HepG2 (cell line): ENCODE measurements around the gene SDC3. TPM values are rescaled to one million over a fixed set of nuclear protein-coding genes. Genes with fewer than 3 reads are reported as not detected.

Experiments used
- BRD4 ChIP-seq: sonication (generic); formaldehyde crosslinking; IDR thresholded peaks from 2 replicates; pipeline ENCODE4 v1.4.0; 2020; ENCODE audit warnings: missing genetic modification reagents
- CC2D1A ChIP-seq: sonication (generic); formaldehyde crosslinking; IDR thresholded peaks from 2 replicates; pipeline ENCODE4 v1.8.1; 2023; ENCODE audit warnings: mild to moderate bottlenecking, missing genetic modification reagents
- CCDC6 ChIP-seq: sonication (generic); formaldehyde crosslinking; IDR thresholded peaks from 2 replicates; pipeline ENCODE4 v1.8.1; 2022; ENCODE audit warnings: mild to moderate bottlenecking, missing genetic modification reagents, moderate library complexity
- GLI4 ChIP-seq: sonication (generic); formaldehyde crosslinking; IDR thresholded peaks from 2 replicates; pipeline ENCODE4 v1.5.1; 2020; ENCODE audit warnings: missing genetic modification reagents, mild to moderate bottlenecking, moderate library complexity, borderline replicate concordance
- HOXA3 ChIP-seq: sonication (generic); formaldehyde crosslinking; IDR thresholded peaks from 2 replicates; pipeline ENCODE4 v1.5.0; 2020; ENCODE audit warnings: missing genetic modification reagents
- IKZF1 ChIP-seq: fragments of 450-650 bp; IDR thresholded peaks from 2 replicates; pipeline ENCODE4 v1.7.1; 2016
- KLF9 ChIP-seq: IDR thresholded peaks from 2 replicates; pipeline ENCODE4 v1.6.1; 2016; ENCODE audit warnings: low read depth
- MATR3 ChIP-seq: sonication (generic); formaldehyde crosslinking; IDR thresholded peaks from 2 replicates; pipeline ENCODE4 v1.4.0; 2020; ENCODE audit warnings: missing genetic modification reagents
- POLR2G ChIP-seq: fragments of 200-400 bp; formaldehyde crosslinking; IDR thresholded peaks from 2 replicates; pipeline ENCODE4 v1.6.1; 2018; ENCODE audit warnings: mild to moderate bottlenecking, low read depth, low read length, moderate library complexity
- RCOR2 ChIP-seq: IDR thresholded peaks from 2 replicates; pipeline ENCODE4 v1.6.1; 2016; ENCODE audit warnings: missing biosample characterization, missing genetic modification reagents
- TAF1 ChIP-seq: sonication (generic); formaldehyde crosslinking; IDR thresholded peaks from 2 replicates; pipeline ENCODE4 v1.4.0; 2020; ENCODE audit warnings: missing genetic modification reagents
- ZMYM2 ChIP-seq: sonication (generic); formaldehyde crosslinking; IDR thresholded peaks from 2 replicates; pipeline ENCODE4 v1.8.0; 2022; ENCODE audit warnings: mild to moderate bottlenecking, missing genetic modification reagents
- ZNF225 ChIP-seq: sonication (generic); formaldehyde crosslinking; IDR thresholded peaks from 2 replicates; pipeline ENCODE4 v1.4.0; 2020; ENCODE audit warnings: mild to moderate bottlenecking, missing genetic modification reagents
- ZNF264 ChIP-seq: sonication (generic); formaldehyde crosslinking; IDR thresholded peaks from 2 replicates; pipeline ENCODE4 v1.4.0; 2020; ENCODE audit warnings: missing genetic modification reagents
- ZNF460 ChIP-seq: sonication (generic); formaldehyde crosslinking; IDR thresholded peaks from 2 replicates; pipeline ENCODE4 v1.5.1; 2020; ENCODE audit warnings: missing genetic modification reagents, mild to moderate bottlenecking, borderline replicate concordance
- ZNF766 ChIP-seq: sonication (generic); formaldehyde crosslinking; IDR thresholded peaks from 2 replicates; pipeline ENCODE4 v1.5.0; 2020; ENCODE audit warnings: missing genetic modification reagents, borderline replicate concordance
- polyA plus RNA-seq, 8 experiments: library from polyadenylated mRNA; depleted of rRNA in 3 of 8; stranded (reverse) in 7 of 8; unstranded in 1 of 8; fragments of >200 nt; fragmentation: Illumina TruSeq in 4 of 8; extraction: Trizol in 4 of 8; gene quantifications; 2 replicates each; pipeline versions ENCODE4 v1.2.1 to v1.2.3, GENCODE V29; 2011 to 2016; ENCODE audit warnings: low read depth in 4 of 8, missing spikeins in 1 of 8, mixed read lengths in 1 of 8; ENCODE audit not compliant: insufficient read depth in 1 of 8
- total RNA-seq, 5 experiments: library from RNA; depleted of rRNA; stranded (reverse); fragments of >200 nt; fragmentation: Illumina TruSeq; extraction: Trizol; gene quantifications; 2 replicates each; pipeline ENCODE4 v1.2.3, GENCODE V29; 2016; ENCODE audit warnings: low read depth in 1 of 5
- TF ChIP-seq, protein P1 (sequence below): sonication (generic); formaldehyde crosslinking; IDR thresholded peaks from 2 replicates; pipeline ENCODE4 v1.4.0; 2020; ENCODE audit warnings: missing genetic modification reagents, borderline replicate concordance
- TF ChIP-seq, protein P2 (sequence below): sonication (generic); formaldehyde crosslinking; IDR thresholded peaks from 2 replicates; pipeline ENCODE4 v1.8.0; 2022; ENCODE audit warnings: missing genetic modification reagents, mild to moderate bottlenecking, moderate library complexity, borderline replicate concordance
- TF ChIP-seq, protein P3 (sequence below): IDR thresholded peaks from 2 replicates; pipeline ENCODE4 v1.6.1; 2016; ENCODE audit warnings: mild to moderate bottlenecking
- TF ChIP-seq, protein P4 (sequence below): conservative IDR thresholded peaks from 2 replicates; pipeline ENCODE4 v1.6.1; 2018; ENCODE audit warnings: missing genetic modification reagents
- TF ChIP-seq, protein P5 (sequence below): sonication (generic); formaldehyde crosslinking; IDR thresholded peaks from 2 replicates; pipeline ENCODE4 v1.4.0; 2020; ENCODE audit warnings: missing genetic modification reagents

Gene SDC3
- total and polyA plus RNA-seq, 2 of the 13 experiments (the other 11 are each of a cell fraction or from before 2014, with no cell fraction given): 0.49 to 0.84 TPM

DNA sequence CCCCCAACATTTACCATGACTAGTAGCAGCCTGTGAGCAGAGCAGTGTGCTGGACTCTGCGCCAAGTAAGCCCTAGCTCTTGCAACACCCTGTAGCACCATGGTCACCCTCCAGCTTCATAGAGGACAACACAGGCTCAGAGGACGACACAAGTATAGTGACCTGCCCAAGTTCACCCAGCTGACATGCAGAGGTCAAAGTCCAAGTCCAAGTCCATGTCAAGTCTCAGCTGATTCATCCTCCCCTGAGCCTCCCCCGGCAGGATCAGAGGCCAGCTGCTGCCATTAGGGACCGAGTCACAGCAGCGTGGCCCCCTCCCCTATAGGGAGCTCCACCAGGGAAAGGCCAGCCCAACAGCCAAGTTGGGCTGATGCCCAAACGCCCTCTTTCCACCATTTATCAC lies 15.9 kb downstream of the SDC3 start (continued):
- TF ChIP-seq, protein P1, sequence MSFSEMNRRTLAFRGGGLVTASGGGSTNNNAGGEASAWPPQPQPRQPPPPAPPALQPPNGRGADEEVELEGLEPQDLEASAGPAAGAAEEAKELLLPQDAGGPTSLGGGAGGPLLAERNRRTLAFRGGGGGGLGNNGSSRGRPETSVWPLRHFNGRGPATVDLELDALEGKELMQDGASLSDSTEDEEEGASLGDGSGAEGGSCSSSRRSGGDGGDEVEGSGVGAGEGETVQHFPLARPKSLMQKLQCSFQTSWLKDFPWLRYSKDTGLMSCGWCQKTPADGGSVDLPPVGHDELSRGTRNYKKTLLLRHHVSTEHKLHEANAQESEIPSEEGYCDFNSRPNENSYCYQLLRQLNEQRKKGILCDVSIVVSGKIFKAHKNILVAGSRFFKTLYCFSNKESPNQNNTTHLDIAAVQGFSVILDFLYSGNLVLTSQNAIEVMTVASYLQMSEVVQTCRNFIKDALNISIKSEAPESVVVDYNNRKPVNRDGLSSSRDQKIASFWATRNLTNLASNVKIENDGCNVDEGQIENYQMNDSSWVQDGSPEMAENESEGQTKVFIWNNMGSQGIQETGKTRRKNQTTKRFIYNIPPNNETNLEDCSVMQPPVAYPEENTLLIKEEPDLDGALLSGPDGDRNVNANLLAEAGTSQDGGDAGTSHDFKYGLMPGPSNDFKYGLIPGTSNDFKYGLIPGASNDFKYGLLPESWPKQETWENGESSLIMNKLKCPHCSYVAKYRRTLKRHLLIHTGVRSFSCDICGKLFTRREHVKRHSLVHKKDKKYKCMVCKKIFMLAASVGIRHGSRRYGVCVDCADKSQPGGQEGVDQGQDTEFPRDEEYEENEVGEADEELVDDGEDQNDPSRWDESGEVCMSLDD (CRISPR knock-in tag): no peak
- TF ChIP-seq BRD4 (CRISPR knock-in tag) (no peak), MATR3 (CRISPR knock-in tag) (no peak), CC2D1A (CRISPR knock-in tag) (no peak), ZNF225 (no peak), RCOR2 (CRISPR knock-in tag) (0 out of 2 replicates have a peak, but pooled peaks have one; percentile 36), ZNF766 (no peak), IKZF1 (no peak), POLR2G (no peak), GLI4 (CRISPR knock-in tag) (no peak), ZMYM2 (CRISPR knock-in tag) (no peak), ZNF264 (CRISPR knock-in tag) (no peak), HOXA3 (CRISPR knock-in tag) (peak; percentile 59), KLF9 (CRISPR knock-in tag) (no peak), ZNF460 (CRISPR knock-in tag) (no peak), TAF1 (CRISPR knock-in tag) (no peak), CCDC6 (CRISPR knock-in tag) (no peak)
- TF ChIP-seq, protein P2, sequence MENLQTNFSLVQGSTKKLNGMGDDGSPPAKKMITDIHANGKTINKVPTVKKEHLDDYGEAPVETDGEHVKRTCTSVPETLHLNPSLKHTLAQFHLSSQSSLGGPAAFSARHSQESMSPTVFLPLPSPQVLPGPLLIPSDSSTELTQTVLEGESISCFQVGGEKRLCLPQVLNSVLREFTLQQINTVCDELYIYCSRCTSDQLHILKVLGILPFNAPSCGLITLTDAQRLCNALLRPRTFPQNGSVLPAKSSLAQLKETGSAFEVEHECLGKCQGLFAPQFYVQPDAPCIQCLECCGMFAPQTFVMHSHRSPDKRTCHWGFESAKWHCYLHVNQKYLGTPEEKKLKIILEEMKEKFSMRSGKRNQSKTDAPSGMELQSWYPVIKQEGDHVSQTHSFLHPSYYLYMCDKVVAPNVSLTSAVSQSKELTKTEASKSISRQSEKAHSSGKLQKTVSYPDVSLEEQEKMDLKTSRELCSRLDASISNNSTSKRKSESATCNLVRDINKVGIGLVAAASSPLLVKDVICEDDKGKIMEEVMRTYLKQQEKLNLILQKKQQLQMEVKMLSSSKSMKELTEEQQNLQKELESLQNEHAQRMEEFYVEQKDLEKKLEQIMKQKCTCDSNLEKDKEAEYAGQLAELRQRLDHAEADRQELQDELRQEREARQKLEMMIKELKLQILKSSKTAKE: peak; percentile 92
- TF ChIP-seq, protein P3, sequence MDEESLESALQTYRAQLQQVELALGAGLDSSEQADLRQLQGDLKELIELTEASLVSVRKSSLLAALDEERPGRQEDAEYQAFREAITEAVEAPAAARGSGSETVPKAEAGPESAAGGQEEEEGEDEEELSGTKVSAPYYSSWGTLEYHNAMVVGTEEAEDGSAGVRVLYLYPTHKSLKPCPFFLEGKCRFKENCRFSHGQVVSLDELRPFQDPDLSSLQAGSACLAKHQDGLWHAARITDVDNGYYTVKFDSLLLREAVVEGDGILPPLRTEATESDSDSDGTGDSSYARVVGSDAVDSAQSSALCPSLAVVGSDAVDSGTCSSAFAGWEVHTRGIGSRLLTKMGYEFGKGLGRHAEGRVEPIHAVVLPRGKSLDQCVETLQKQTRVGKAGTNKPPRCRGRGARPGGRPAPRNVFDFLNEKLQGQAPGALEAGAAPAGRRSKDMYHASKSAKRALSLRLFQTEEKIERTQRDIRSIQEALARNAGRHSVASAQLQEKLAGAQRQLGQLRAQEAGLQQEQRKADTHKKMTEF: no peak; the same call in 1 of the 2 replicates
- TF ChIP-seq, protein P4, sequence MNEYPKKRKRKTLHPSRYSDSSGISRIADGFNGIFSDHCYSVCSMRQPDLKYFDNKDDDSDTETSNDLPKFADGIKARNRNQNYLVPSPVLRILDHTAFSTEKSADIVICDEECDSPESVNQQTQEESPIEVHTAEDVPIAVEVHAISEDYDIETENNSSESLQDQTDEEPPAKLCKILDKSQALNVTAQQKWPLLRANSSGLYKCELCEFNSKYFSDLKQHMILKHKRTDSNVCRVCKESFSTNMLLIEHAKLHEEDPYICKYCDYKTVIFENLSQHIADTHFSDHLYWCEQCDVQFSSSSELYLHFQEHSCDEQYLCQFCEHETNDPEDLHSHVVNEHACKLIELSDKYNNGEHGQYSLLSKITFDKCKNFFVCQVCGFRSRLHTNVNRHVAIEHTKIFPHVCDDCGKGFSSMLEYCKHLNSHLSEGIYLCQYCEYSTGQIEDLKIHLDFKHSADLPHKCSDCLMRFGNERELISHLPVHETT (CRISPR knock-in tag): no peak
- TF ChIP-seq, protein P5, sequence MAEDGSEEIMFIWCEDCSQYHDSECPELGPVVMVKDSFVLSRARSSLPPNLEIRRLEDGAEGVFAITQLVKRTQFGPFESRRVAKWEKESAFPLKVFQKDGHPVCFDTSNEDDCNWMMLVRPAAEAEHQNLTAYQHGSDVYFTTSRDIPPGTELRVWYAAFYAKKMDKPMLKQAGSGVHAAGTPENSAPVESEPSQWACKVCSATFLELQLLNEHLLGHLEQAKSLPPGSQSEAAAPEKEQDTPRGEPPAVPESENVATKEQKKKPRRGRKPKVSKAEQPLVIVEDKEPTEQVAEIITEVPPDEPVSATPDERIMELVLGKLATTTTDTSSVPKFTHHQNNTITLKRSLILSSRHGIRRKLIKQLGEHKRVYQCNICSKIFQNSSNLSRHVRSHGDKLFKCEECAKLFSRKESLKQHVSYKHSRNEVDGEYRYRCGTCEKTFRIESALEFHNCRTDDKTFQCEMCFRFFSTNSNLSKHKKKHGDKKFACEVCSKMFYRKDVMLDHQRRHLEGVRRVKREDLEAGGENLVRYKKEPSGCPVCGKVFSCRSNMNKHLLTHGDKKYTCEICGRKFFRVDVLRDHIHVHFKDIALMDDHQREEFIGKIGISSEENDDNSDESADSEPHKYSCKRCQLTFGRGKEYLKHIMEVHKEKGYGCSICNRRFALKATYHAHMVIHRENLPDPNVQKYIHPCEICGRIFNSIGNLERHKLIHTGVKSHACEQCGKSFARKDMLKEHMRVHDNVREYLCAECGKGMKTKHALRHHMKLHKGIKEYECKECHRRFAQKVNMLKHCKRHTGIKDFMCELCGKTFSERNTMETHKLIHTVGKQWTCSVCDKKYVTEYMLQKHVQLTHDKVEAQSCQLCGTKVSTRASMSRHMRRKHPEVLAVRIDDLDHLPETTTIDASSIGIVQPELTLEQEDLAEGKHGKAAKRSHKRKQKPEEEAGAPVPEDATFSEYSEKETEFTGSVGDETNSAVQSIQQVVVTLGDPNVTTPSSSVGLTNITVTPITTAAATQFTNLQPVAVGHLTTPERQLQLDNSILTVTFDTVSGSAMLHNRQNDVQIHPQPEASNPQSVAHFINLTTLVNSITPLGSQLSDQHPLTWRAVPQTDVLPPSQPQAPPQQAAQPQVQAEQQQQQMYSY (CRISPR knock-in tag): no peak
